Activated T-helper 1 cell treated with anti-CD3 and anti-CD28 coated beads, Interleukin-12 subunit alpha, Interleukin-12 subunit beta, Interleukin-2, Interleukin-4 antibody, amounts not matched to agents 30 ng/mL and 10 ng/mL and 1 ng/mL, durations not matched to agents 14 hours and 24 hours and 36 hours (primary cell): ENCODE results near the gene TBC1D1. TPM values are rescaled to one million over a fixed set of nuclear protein-coding genes. Genes with fewer than 3 reads are reported as not detected.
A peak's percentile ranks its signal among the peaks of the same experiment; 100 is the strongest.

ENCODE experiments used
- DNase-seq: peaks from one replicate; pipeline ENCODE4 v3.0.0; 2021; ENCODE audit warnings: low spot score
- H3K27ac Mint-ChIP-seq: one replicate; pipeline ENCODE4 v1.8.0; 2021; ENCODE audit warnings: mild to moderate bottlenecking, mixed read lengths
- H3K27me3 Mint-ChIP-seq: one replicate; pipeline ENCODE4 v1.8.0; 2022; ENCODE audit warnings: mild to moderate bottlenecking, moderate library complexity, mixed read lengths; ENCODE audit not compliant: insufficient read depth
- H3K36me3 Mint-ChIP-seq: one replicate; pipeline ENCODE4 v1.8.0; 2021; ENCODE audit warnings: low read depth, mixed read lengths
- H3K4me1 Mint-ChIP-seq: one replicate; pipeline ENCODE4 v1.8.0; 2021; ENCODE audit warnings: low read depth, mixed read lengths
- H3K4me3 Mint-ChIP-seq: one replicate; pipeline ENCODE4 v1.8.0; 2021; ENCODE audit warnings: mild to moderate bottlenecking, moderate library complexity, mixed read lengths
- H3K9me3 Mint-ChIP-seq: one replicate; pipeline ENCODE4 v1.8.0; 2021; ENCODE audit warnings: mixed read lengths
- intact Hi-C: fragments of 100-400 bp; cut with micrococcal nuclease; formaldehyde crosslinking; loops from one replicate; pipeline ENCODE4 v1.15.1; 2024
- total RNA-seq: library from RNA; stranded (reverse); gene quantifications from 2 replicates; pipeline ENCODE4 v1.2.3, GENCODE V29; 2022

TBC1D1 gene
- total RNA-seq, 1 donor from 2014 or later = 52.6 TPM

- H3K27me3 Mint-ChIP-seq = peaks cover 27% of the 10 kb centered on the region
These were observed 278.6 kb downstream of the TBC1D1 start for GRCh38 chr4:38169524-38169923.

GRCh38 chr4:38170338-38171169 is 279.7 kb downstream of the TBC1D1 start:
- no peak for DNase-seq
- H3K4me3 Mint-ChIP-seq = no peak overlapping the region
- H3K27me3 Mint-ChIP-seq = peaks cover 27% of the 10 kb centered on the region
- peaks cover 45% of the 10 kb centered on the region for H3K4me1 Mint-ChIP-seq
- H3K27ac Mint-ChIP-seq = no peak overlapping the region
- intact Hi-C loops = no loop called here
- H3K36me3 Mint-ChIP-seq = peaks cover 11% of the 10 kb centered on the region
- H3K9me3 Mint-ChIP-seq = peaks cover 15% of the 10 kb centered on the region

More at GRCh38 chr4:38169524-38169923, 278.6 kb downstream of the TBC1D1 start:
- Mint-ChIP-seq H3K4me3 (no peak overlapping the region), H3K4me1 (peaks cover 38% of the 10 kb centered on the region), H3K27ac (no peak overlapping the region), H3K36me3 (peaks cover 13% of the 10 kb centered on the region), H3K9me3 (peaks cover 20% of the 10 kb centered on the region)
- DNase-seq = no peak
- intact Hi-C loops = no loop called here

DNA sequence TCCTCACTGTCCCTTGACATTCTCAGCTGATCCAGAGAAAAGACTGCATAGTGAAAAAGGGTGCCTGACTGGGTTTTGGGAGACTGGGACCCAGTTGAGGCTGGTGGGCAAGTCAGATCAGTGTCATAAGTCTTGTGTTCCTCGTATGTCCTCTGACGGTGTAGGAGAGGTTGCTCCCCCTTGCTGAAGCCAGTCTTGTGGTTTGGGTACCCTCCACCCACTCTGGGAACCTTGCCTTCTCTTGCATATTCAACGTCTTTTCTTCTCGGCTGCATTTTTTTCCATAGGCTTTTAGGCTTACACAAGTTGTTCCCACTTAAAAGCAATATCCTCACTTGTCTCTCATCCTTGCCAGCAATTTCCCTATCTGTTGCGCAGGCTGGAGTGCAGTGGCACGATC is 281.2 kb downstream of the TBC1D1 start:
- no peak overlapping the region for H3K4me3 Mint-ChIP-seq

GRCh38 chr4:38173935-38174518 is 283.1 kb downstream of the TBC1D1 start:
- Mint-ChIP-seq H3K4me3 (no peak overlapping the region), H3K36me3 (peaks cover 2% of the 10 kb centered on the region), H3K4me1 (peaks cover 57% of the 10 kb centered on the region), H3K27me3 (peaks cover 27% of the 10 kb centered on the region), H3K9me3 (no peaks in the 10 kb centered on the region), H3K27ac (no peak overlapping the region)
- intact Hi-C loops = no loop called here
- DNase-seq = no peak

More for the DNA sequence above, 281.2 kb downstream of the TBC1D1 start:
- DNase-seq = no peak
- Mint-ChIP-seq H3K36me3 (peaks cover 2% of the 10 kb centered on the region), H3K9me3 (no peaks in the 10 kb centered on the region), H3K27me3 (peaks cover 30% of the 10 kb centered on the region), H3K27ac (no peak overlapping the region), H3K4me1 (peaks cover 40% of the 10 kb centered on the region)
- intact Hi-C loops = no loop called here

DNA sequence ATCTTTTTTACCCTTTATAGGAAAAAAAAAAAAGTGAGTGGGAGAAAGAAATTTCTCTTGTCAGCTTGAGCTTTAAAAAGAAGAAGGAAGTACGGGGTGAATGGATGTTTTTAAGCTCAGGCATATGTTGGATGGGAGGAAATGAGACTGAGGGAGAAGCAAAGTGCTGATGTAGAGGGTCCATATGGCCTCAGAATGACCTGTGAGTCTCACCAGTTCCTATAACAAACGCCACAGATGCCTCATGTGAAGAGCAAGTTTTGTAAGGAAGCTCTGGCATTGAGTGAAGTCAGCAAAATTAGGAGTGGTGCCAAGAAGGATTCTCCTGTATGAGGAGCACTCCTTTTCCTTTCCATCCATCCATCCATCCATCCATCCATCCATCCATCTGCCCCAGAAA is 283.9 kb downstream of the TBC1D1 start:
- Mint-ChIP-seq H3K4me1 (peaks cover 60% of the 10 kb centered on the region), H3K27me3 (peaks cover 29% of the 10 kb centered on the region), H3K4me3 (no peak overlapping the region), H3K36me3 (peaks cover 2% of the 10 kb centered on the region), H3K27ac (no peak overlapping the region), H3K9me3 (no peaks in the 10 kb centered on the region)
- DNase-seq = no peak
- intact Hi-C loops = loop anchor here (5.0 kb wide), 1 partner anchor 348 kb away; no protein-coding TSS in a partner anchor

GRCh38 chr4:38176165-38176564 is 285.3 kb downstream of the TBC1D1 start:
- Mint-ChIP-seq H3K27ac (no peak overlapping the region), H3K9me3 (no peaks in the 10 kb centered on the region), H3K4me3 (peak overlapping the region; percentile 51), H3K36me3 (peaks cover 2% of the 10 kb centered on the region), H3K27me3 (peaks cover 25% of the 10 kb centered on the region), H3K4me1 (peaks cover 70% of the 10 kb centered on the region)
- intact Hi-C loops = loop anchor here (5.0 kb wide), 1 partner anchor 346 kb away; no protein-coding TSS in a partner anchor
- no peak for DNase-seq

GRCh38 chr4:38177035-38177546 is 286.2 kb downstream of the TBC1D1 start:
- peak overlapping the region; percentile 76 for H3K27ac Mint-ChIP-seq
- intact Hi-C loops = loop anchor here (1.0 to 5.0 kb wide), 2 partner anchors 14 to 345 kb away; no protein-coding TSS in a partner anchor
- peaks cover 2% of the 10 kb centered on the region for H3K36me3 Mint-ChIP-seq
- peak; percentile 64 for DNase-seq
- H3K4me1 Mint-ChIP-seq = peaks cover 68% of the 10 kb centered on the region
- no peaks in the 10 kb centered on the region for H3K9me3 Mint-ChIP-seq
- peaks cover 21% of the 10 kb centered on the region for H3K27me3 Mint-ChIP-seq
- H3K4me3 Mint-ChIP-seq = peak overlapping the region; percentile 70

DNA sequence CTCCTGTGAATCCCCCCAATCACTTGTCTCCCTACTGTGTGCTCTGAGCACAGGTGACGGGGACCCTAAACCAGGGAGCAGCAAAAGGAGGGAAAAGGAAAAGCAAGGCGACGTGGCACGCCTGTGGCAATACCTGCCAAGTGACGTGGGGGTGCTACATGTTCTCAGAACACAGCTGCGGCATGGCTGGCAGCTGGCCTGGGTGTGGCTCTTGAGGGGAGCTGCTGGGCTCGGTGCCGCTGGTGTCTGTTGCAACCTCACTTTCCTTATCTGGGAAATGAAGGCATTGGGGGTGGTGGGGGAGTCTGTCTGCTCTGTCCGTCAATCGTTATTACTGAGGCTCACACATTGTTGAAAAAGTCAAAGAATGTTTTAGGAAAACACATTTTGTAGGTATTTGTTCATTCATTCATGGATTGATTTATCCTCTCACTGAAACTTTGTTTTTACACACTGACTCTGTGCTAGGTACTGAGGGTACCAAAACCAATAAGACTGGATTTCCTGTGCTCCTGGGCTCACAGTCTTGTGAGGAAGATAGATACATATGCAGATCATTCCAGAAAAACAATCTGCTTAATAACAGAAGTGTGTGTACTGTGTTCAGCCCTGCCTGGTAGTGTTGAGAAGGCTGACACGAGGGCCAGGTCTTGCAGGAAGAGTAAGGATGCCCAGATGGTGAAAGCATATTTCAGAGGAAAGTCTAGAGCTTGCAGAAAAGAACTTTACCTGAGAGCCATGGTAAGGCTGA is 286.9 kb downstream of the TBC1D1 start:
- Mint-ChIP-seq H3K4me3 (peak overlapping the region; percentile 70), H3K9me3 (no peaks in the 10 kb centered on the region), H3K27me3 (peaks cover 15% of the 10 kb centered on the region), H3K4me1 (peaks cover 66% of the 10 kb centered on the region), H3K27ac (peak overlapping the region; percentile 9), H3K36me3 (peaks cover 2% of the 10 kb centered on the region)
- intact Hi-C loops = loop anchor here (1.0 to 5.0 kb wide), 3 partner anchors 15 to 344 kb away; no protein-coding TSS in a partner anchor
- no peak for DNase-seq

DNA sequence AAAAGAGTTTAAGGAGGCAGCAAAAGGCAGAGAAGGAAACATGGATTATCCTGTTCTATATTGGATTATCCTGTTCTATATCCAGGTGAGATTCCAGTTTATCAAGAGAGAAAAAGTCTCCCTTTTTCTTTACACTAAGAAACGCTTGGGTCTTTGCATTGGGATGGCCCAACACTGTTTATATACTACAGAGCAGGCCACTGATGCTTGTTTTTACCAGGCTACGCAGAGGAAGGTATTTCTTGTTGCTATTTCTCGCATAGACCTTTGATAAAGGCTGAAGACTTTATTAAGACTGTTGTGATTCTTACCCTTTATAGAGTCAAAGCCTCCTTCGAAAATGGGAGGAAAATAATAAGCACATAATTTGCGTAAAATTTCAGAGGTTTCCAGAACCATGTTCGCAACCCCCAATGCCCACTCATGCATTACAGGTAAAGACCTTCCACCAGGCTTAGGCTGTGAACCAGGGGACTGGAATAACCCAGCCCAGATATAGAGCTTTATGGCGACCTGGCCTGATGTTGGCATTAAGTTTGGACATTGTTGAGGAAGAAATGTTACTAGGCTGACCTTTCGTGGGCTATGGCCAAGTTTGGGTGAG is 287.6 kb downstream of the TBC1D1 start:
- DNase-seq = no peak
- Mint-ChIP-seq H3K4me3 (no peak overlapping the region), H3K4me1 (peaks cover 65% of the 10 kb centered on the region), H3K36me3 (peaks cover 2% of the 10 kb centered on the region), H3K27me3 (peaks cover 12% of the 10 kb centered on the region), H3K9me3 (no peaks in the 10 kb centered on the region), H3K27ac (no peak overlapping the region)
- intact Hi-C loops = loop anchor here (2.0 to 5.0 kb wide), 2 partner anchors 132 to 344 kb away; no protein-coding TSS in a partner anchor

GRCh38 chr4:38179690-38180377 is 288.9 kb downstream of the TBC1D1 start:
- peaks cover 11% of the 10 kb centered on the region for H3K27me3 Mint-ChIP-seq
- peaks cover 2% of the 10 kb centered on the region for H3K36me3 Mint-ChIP-seq
- DNase-seq = peak; percentile 59
- H3K9me3 Mint-ChIP-seq = no peaks in the 10 kb centered on the region
- intact Hi-C loops = loop anchor here (1.0 to 5.0 kb wide), 9 partner anchors 48 to 676 kb away; partner anchors contain the start of gene TLR6
- H3K4me3 Mint-ChIP-seq = no peak overlapping the region
- H3K27ac Mint-ChIP-seq = no peak overlapping the region
- H3K4me1 Mint-ChIP-seq = peaks cover 54% of the 10 kb centered on the region

- Mint-ChIP-seq H3K4me1 (peaks cover 48% of the 10 kb centered on the region), H3K36me3 (no peaks in the 10 kb centered on the region), H3K27me3 (peaks cover 12% of the 10 kb centered on the region), H3K9me3 (no peaks in the 10 kb centered on the region), H3K27ac (no peak overlapping the region), H3K4me3 (no peak overlapping the region)
- intact Hi-C loops = no loop called here
- no peak for DNase-seq
These were observed 289.6 kb downstream of the TBC1D1 start for GRCh38 chr4:38180456-38180855.

GRCh38 chr4:38181286-38181685 is 290.4 kb downstream of the TBC1D1 start:
- no peak overlapping the region for H3K4me3 Mint-ChIP-seq
- no peak for DNase-seq
- no peak overlapping the region for H3K27ac Mint-ChIP-seq
- peaks cover 10% of the 10 kb centered on the region for H3K27me3 Mint-ChIP-seq
- intact Hi-C loops = no loop called here
- peaks cover 43% of the 10 kb centered on the region for H3K4me1 Mint-ChIP-seq
- H3K36me3 Mint-ChIP-seq = no peaks in the 10 kb centered on the region
- no peaks in the 10 kb centered on the region for H3K9me3 Mint-ChIP-seq
